PFSK-1 (cell line): Measurements from ENCODE around the gene OVOL1.

Experiments used
- FOXP2 ChIP-seq: optimal IDR thresholded peaks from 2 replicates; pipeline ENCODE3; 2011; ENCODE audit warnings: borderline replicate concordance, control low read depth, inconsistent platforms; ENCODE audit not compliant: insufficient read depth; ENCODE audit errors: extremely low read length, extremely low read depth
- POLR2AphosphoS5 ChIP-seq: IDR thresholded peaks from 2 replicates; pipeline ENCODE4 v1.6.1; 2012; ENCODE audit warnings: low read depth, mild to moderate bottlenecking, control low read depth, low read length, moderate library complexity
- SIN3A ChIP-seq: IDR thresholded peaks from 2 replicates; pipeline ENCODE4 v1.6.1; 2012; ENCODE audit warnings: mild to moderate bottlenecking, low read length, moderate library complexity, borderline replicate concordance; ENCODE audit not compliant: insufficient read depth
- TAF1 ChIP-seq: IDR thresholded peaks from 2 replicates; pipeline ENCODE4 v1.6.1; 2012; ENCODE audit warnings: low read length, control low read depth, borderline replicate concordance; ENCODE audit not compliant: insufficient read depth
- TF ChIP-seq, protein P1 (sequence below), 2 experiments: IDR thresholded peaks; 2 replicates each; pipeline versions ENCODE4 v1.6.1 to v1.8.0; 2011 to 2012; ENCODE audit warnings: low read depth in 2 of 2, low read length in 2 of 2, control low read depth in 1 of 2, inconsistent platforms in 1 of 2, mild to moderate bottlenecking in 1 of 2, moderate library complexity in 1 of 2; ENCODE audit not compliant: insufficient read depth in 1 of 2

The OVOL1 gene

GRCh38 chr11:65776196-65776595 is 10.7 kb upstream of the OVOL1 start:
- TF ChIP-seq, protein P1, sequence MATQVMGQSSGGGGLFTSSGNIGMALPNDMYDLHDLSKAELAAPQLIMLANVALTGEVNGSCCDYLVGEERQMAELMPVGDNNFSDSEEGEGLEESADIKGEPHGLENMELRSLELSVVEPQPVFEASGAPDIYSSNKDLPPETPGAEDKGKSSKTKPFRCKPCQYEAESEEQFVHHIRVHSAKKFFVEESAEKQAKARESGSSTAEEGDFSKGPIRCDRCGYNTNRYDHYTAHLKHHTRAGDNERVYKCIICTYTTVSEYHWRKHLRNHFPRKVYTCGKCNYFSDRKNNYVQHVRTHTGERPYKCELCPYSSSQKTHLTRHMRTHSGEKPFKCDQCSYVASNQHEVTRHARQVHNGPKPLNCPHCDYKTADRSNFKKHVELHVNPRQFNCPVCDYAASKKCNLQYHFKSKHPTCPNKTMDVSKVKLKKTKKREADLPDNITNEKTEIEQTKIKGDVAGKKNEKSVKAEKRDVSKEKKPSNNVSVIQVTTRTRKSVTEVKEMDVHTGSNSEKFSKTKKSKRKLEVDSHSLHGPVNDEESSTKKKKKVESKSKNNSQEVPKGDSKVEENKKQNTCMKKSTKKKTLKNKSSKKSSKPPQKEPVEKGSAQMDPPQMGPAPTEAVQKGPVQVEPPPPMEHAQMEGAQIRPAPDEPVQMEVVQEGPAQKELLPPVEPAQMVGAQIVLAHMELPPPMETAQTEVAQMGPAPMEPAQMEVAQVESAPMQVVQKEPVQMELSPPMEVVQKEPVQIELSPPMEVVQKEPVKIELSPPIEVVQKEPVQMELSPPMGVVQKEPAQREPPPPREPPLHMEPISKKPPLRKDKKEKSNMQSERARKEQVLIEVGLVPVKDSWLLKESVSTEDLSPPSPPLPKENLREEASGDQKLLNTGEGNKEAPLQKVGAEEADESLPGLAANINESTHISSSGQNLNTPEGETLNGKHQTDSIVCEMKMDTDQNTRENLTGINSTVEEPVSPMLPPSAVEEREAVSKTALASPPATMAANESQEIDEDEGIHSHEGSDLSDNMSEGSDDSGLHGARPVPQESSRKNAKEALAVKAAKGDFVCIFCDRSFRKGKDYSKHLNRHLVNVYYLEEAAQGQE (IDR thresholded peaks at IDR 0.05; ENCODE audit: insufficient read depth in 1 of 2, low read depth in 2 of 2, low read length in 2 of 2): no peak
- no peak for TF ChIP-seq FOXP2
- no peak for TF ChIP-seq SIN3A
- TF ChIP-seq TAF1: no peak
- TF ChIP-seq POLR2AphosphoS5: no peak

DNA sequence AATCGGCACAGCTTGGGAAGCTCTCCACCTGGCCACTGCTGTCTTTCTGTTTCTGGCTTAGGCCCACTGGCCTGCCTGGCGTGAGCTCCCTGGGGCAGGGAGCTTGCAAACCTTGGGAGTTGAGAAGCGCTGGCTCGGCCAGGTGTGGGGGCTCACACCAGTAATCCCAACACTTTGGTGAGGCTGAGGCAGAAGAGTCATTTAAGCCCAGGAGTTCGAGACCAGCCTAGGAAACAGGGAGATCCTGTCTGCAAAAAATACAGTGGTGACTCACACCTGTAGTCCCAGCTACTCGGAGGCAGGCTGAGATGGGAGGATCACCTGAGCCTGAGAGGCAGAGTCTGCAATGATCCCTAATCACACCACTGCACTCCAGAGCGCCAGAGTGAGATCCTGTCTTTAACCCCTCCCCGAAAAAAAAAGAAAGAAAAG is 10.1 kb upstream of the OVOL1 start:
- TF ChIP-seq, protein P1 (IDR thresholded peaks at IDR 0.05; ENCODE audit: insufficient read depth in 1 of 2, low read depth in 2 of 2, low read length in 2 of 2): no peak
- TF ChIP-seq POLR2AphosphoS5: no peak
- no peak for TF ChIP-seq TAF1
- TF ChIP-seq FOXP2: no peak
- TF ChIP-seq SIN3A: no peak

GRCh38 chr11:65777241-65777640 is 9.6 kb upstream of the OVOL1 start:
- TF ChIP-seq, protein P1 (IDR thresholded peaks at IDR 0.05; ENCODE audit: insufficient read depth in 1 of 2, low read depth in 2 of 2, low read length in 2 of 2): no peak
- TF ChIP-seq SIN3A: no peak
- TF ChIP-seq POLR2AphosphoS5: no peak
- TF ChIP-seq TAF1: no peak
- no peak for TF ChIP-seq FOXP2

DNA sequence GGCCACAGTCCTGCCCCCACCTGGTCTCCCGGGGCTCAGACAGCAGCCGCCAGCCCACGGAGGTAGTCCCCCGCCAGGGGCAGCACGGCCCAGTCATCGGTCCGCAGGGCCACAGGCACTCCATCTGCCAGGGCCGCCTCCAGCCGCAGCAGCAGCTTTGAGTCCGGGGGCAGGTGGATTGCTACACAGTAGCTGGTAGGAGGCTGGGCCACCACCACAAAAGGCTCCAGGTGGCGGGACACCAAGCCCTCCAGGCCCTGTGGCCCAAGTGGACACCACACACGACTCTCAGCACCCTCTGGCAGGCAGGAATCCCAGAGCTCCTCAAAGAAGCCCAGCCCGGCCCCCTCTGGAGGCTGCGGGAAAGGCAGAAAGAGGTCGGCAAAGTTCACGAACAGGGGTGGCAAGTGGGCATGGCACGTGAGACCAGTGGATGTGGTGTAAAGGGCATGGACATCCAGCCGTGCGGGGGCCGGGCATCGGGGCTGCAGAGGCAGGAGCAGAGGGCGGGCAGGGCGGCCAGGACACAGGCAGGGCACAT is 9.0 kb upstream of the OVOL1 start:
- TF ChIP-seq FOXP2 (no peak), TAF1 (no peak), SIN3A (no peak), POLR2AphosphoS5 (no peak)
- TF ChIP-seq, protein P1 (IDR thresholded peaks at IDR 0.05; ENCODE audit: insufficient read depth in 1 of 2, low read depth in 2 of 2, low read length in 2 of 2): no peak

GRCh38 chr11:65778431-65778900 is 8.4 kb upstream of the OVOL1 start:
- no peak for TF ChIP-seq POLR2AphosphoS5
- no peak for TF ChIP-seq TAF1
- TF ChIP-seq FOXP2: no peak
- TF ChIP-seq SIN3A: no peak
- TF ChIP-seq, protein P1 (IDR thresholded peaks at IDR 0.05; ENCODE audit: insufficient read depth in 1 of 2, low read depth in 2 of 2, low read length in 2 of 2): no peak
